RWPE2 (cell line): Measurements from ENCODE around the gene CA5A.

Experiments used
- ATAC-seq: fragments of 200-7000 bp; cut with Tn5 transposase; 3 replicates; pipeline ENCODE4 v1.9.1; 2021; ENCODE audit warnings: low read depth
- DNase-seq: peaks from one replicate; pipeline ENCODE4 v3.0.0-alpha.2; 2020; ENCODE audit warnings: low spot score
- H3K27ac ChIP-seq: fragments of 450-650 bp; 2 replicates; pipeline ENCODE4 v1.5.1; 2017; ENCODE audit warnings: mild to moderate bottlenecking; ENCODE audit not compliant: poor library complexity, severe bottlenecking
- H3K27me3 ChIP-seq: fragments of 250-450 bp; sonication (Bioruptor Pico); 2 replicates; pipeline ENCODE4 v1.5.1; 2021; ENCODE audit warnings: mild to moderate bottlenecking, moderate library complexity; ENCODE audit not compliant: insufficient read depth, poor library complexity, severe bottlenecking
- H3K36me3 ChIP-seq: fragments of 250-450 bp; sonication (Bioruptor Pico); 2 replicates; pipeline ENCODE4 v1.5.1; 2020; ENCODE audit warnings: low read depth, mild to moderate bottlenecking, moderate library complexity
- H3K4me1 ChIP-seq: fragments of 250-450 bp; sonication (Bioruptor Pico); 2 replicates; pipeline ENCODE4 v1.5.1; 2021; ENCODE audit warnings: mild to moderate bottlenecking, moderate library complexity; ENCODE audit not compliant: insufficient read depth, poor library complexity, severe bottlenecking
- H3K4me3 ChIP-seq: fragments of 250-450 bp; sonication (Bioruptor Pico); 2 replicates; pipeline ENCODE4 v1.5.1; 2021; ENCODE audit warnings: mild to moderate bottlenecking, moderate library complexity; ENCODE audit not compliant: severe bottlenecking
- H3K9me3 ChIP-seq: fragments of 250-450 bp; sonication (Bioruptor Pico); 2 replicates; pipeline ENCODE4 v1.5.1; 2021; ENCODE audit warnings: mild to moderate bottlenecking, moderate library complexity; ENCODE audit not compliant: severe bottlenecking
- CTCF ChIP-seq: fragments of 450-650 bp; IDR thresholded peaks from one replicate; pipeline ENCODE4 v1.5.1; 2017; ENCODE audit warnings: mild to moderate bottlenecking, moderate library complexity; ENCODE audit not compliant: poor library complexity, severe bottlenecking

CA5A gene

GRCh38 chr16:87961623-87962022 is 25.3 kb upstream of the CA5A start:
- no peak for ATAC-seq
- Histone ChIP-seq H3K4me1 (peaks cover 17% of the 10 kb centered on the region), H3K9me3 (no peaks in the 10 kb centered on the region), H3K27me3 (no peaks in the 10 kb centered on the region), H3K36me3 (peaks cover 4% of the 10 kb centered on the region; the same call in 1 of the 2 replicates), H3K4me3 (no peak overlapping the region), H3K27ac (no peak overlapping the region)
- DNase-seq = no peak
- no peak for TF ChIP-seq CTCF

- no peak overlapping the region for H3K4me3 ChIP-seq
- TF ChIP-seq CTCF = no peak
- no peaks in the 10 kb centered on the region for H3K27me3 ChIP-seq
- no peak overlapping the region for H3K27ac ChIP-seq
- H3K4me1 ChIP-seq = peaks cover 14% of the 10 kb centered on the region
- H3K9me3 ChIP-seq = no peaks in the 10 kb centered on the region
- no peak for ATAC-seq
- no peak for DNase-seq
- peaks cover 4% of the 10 kb centered on the region; the same call in 1 of the 2 replicates for H3K36me3 ChIP-seq
These were observed 24.5 kb upstream of the CA5A start for GRCh38 chr16:87960852-87961251.

- no peaks in the 10 kb centered on the region for H3K27me3 ChIP-seq
- no peak overlapping the region for H3K27ac ChIP-seq
- ATAC-seq (no peak), DNase-seq (no peak)
- peaks cover 14% of the 10 kb centered on the region for H3K4me1 ChIP-seq
- no peak for TF ChIP-seq CTCF
- H3K9me3 ChIP-seq = no peaks in the 10 kb centered on the region
- H3K4me3 ChIP-seq = no peak overlapping the region
- H3K36me3 ChIP-seq = peaks cover 7% of the 10 kb centered on the region; the same call in 1 of the 2 replicates
These were observed 24.0 kb upstream of the CA5A start for GRCh38 chr16:87960296-87960695.

GRCh38 chr16:87959391-87959990 is 23.2 kb upstream of the CA5A start:
- H3K9me3 ChIP-seq = no peaks in the 10 kb centered on the region
- H3K27me3 ChIP-seq = no peaks in the 10 kb centered on the region
- no peak overlapping the region for H3K27ac ChIP-seq
- H3K4me3 ChIP-seq = no peak overlapping the region
- DNase-seq (no peak), ATAC-seq (no peak)
- H3K4me1 ChIP-seq = peaks cover 14% of the 10 kb centered on the region
- peaks cover 7% of the 10 kb centered on the region; the same call in 1 of the 2 replicates for H3K36me3 ChIP-seq
- no peak for TF ChIP-seq CTCF

- H3K4me1 ChIP-seq = peaks cover 11% of the 10 kb centered on the region
- no peaks in the 10 kb centered on the region for H3K27me3 ChIP-seq
- ATAC-seq = no peak
- no peak overlapping the region for H3K4me3 ChIP-seq
- TF ChIP-seq CTCF = no peak
- no peaks in the 10 kb centered on the region for H3K9me3 ChIP-seq
- DNase-seq = no peak
- no peak overlapping the region for H3K27ac ChIP-seq
- H3K36me3 ChIP-seq = peaks cover 15% of the 10 kb centered on the region
These were observed 22.3 kb upstream of the CA5A start for GRCh38 chr16:87958632-87959031.
